Measurements from ENCODE around the gene TMEFF1. TPM values are rescaled to one million over a fixed set of nuclear protein-coding genes. Genes with fewer than 3 reads are reported as not detected.
"Not testable (repeated sequence)": the region's sequence is repeated elsewhere in the genome, so short reads cannot be mapped to it uniquely, and the experiment has no call there.

Gene TMEFF1
- total RNA-seq, 2 experiments from 2014 or later, result 0.24 to 0.95 TPM

DNA sequence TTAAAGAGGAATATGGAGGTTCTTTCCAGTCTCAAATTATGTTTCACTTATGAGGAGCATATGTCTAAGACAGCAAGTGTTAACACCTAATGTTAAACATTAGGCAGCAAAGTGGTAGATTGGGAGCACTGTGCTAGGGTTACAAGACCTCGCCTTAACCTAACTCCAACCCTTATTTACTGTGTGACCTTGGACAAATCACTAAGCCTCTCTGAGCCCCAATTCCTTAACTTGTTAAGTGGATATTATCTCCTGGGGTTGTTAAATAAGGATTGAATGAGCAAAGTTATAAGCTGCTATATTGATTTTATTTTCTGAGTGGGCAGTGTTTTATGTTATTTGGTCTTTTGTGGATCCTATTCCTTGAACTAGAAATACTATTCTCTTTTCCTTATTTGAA is 38.3 kb downstream of the TMEFF1 start:
- Mint-ChIP-seq H3K9me3 (no peaks in the 10 kb centered on the region), H3K36me3 (peaks cover 1% of the 10 kb centered on the region), H3K4me3 (no peak overlapping the region), H3K4me1 (ENCODE audit: low read depth) (no peaks in the 10 kb centered on the region), H3K27ac (no peak overlapping the region), H3K27me3 (peaks cover 2% of the 10 kb centered on the region)
- intact Hi-C loops (cut with micrococcal nuclease), result no loop called here
- CTCF ChIA-PET, result no interaction called here
- POLR2A ChIA-PET, result no interaction called here
- no peak for DNase-seq

DNA sequence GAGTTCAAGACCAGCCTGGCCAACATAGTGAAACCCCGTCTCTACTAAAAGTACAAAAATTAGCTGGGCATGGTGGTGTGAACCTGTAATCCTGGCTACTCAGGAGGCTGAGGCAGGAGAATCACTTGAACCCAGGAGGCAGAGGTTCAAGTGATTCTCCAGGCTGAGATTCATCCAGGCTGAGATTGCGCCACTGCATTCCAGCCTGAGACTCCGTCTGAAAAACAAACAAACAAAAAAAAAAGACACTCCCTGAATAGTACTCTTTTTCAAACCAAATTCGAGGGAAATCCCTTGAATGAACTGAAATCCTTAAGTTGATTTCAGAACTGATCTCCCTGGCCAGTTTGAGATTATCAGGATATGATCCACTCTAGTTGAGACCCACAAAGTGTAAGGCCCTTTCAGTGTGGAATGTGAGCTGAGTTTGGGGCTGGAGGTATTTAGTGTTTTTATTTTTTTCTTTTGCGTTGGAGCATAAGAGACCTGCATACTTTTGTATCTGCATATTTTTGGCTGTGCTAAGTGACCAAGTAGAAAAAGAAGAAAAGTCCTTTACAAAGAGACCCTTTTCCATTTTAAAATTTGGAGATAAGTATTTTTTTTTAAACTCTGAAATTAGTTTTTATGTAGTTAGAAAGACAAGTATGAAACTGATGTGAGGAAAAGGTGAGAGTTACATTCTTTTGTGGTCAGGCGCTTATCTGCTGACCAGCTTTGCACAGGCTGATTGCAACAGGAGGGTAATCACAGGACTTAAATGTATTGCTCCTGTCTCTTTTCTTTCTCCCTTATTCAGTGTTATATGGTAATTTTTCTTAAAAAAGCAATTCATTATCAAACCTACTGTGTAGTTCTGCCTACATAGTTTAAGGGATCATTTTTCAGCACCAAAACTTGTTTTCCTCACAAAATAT is 42.9 kb downstream of the TMEFF1 start:
- no peaks in the 10 kb centered on the region for H3K27me3 Mint-ChIP-seq
- intact Hi-C loops (cut with micrococcal nuclease), result no loop called here
- ChIA-PET POLR2A (no interaction called here), CTCF (interaction anchor here (1.6 to 2.0 kb wide), 2 partner anchors 10 kb away, joined by 7 to 9 read pairs; no protein-coding TSS in a partner anchor)
- H3K27ac Mint-ChIP-seq, result no peak overlapping the region
- no peak overlapping the region for H3K4me3 Mint-ChIP-seq
- no peaks in the 10 kb centered on the region for H3K9me3 Mint-ChIP-seq
- no peaks in the 10 kb centered on the region for H3K36me3 Mint-ChIP-seq
- no peak for DNase-seq
- H3K4me1 Mint-ChIP-seq (ENCODE audit: low read depth), result no peaks in the 10 kb centered on the region

DNA sequence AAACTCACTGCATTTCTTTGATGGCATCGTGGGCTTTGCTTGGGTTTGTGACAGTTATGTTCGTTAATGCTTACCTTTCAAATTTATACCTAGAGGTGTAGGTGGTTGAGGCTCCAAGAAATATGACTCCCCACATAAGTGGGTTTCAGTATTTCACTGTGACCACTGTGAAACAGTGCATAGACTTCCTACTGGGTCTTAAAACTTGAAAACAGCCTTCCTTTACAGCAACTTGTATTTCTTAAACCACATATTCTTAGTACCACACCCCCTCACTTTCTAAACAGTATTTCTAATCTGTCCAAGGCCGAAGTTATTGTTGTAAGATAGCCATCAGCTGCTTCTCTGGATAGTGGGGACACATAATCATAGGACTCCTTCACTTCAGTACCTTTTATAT is 48.3 kb downstream of the TMEFF1 start:
- CTCF ChIA-PET, result no interaction called here
- intact Hi-C loops (cut with micrococcal nuclease), result no loop called here
- Mint-ChIP-seq H3K27ac (no peak overlapping the region), H3K27me3 (no peaks in the 10 kb centered on the region), H3K9me3 (no peaks in the 10 kb centered on the region), H3K36me3 (no peaks in the 10 kb centered on the region), H3K4me1 (ENCODE audit: low read depth) (peaks cover 5% of the 10 kb centered on the region), H3K4me3 (no peak overlapping the region)
- POLR2A ChIA-PET, result no interaction called here
- DNase-seq, result no peak

DNA sequence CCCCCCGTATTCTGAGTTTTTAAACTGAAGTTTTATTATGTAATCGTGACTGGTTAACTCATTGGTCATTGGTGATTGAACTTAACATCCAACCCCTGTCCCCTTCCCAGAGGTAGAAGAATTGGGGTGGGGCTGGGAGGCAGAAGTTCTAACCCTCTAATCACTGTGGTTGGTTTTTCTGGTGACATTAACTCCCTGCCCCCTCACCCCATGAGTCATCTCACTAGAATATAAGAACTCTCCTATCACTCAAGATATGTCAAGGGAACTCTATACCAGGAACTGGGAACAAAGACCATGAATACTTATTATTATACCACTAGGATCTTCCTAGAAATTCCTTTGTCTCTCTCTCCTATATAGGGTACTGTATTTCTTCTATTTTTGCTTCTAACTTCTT is 52.6 kb downstream of the TMEFF1 start:
- POLR2A ChIA-PET, result no interaction called here
- H3K27ac Mint-ChIP-seq, result no peak overlapping the region

DNA sequence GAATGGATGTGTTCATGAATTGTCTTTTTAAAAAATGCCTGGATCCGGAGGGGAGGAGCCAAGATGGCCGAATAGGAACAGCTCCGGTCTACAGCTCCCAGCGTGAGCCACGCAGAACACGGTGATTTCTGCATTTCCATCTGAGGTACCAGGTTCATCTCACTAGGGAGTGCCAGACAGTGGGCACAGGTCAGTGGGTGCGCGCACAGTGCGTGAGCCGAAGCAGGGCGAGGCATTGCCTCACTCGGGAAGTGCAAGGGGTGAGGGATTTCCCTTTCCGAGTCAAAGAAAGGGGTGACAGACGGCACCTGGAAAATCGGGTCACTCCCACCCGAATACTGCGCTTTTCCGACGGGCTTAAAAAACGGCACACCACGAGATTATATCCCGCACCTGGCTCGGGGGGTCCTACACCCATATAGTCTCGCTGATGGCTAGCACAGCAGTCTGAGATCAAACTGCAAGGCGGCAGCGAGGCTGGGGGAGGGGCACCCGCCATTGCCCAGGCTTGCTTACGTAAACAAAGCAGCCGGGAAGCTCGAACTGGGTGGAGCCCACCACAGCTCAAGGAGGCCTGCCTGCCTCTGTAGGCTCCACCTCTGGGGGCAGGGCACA is 54.3 kb downstream of the TMEFF1 start:
- H3K36me3 Mint-ChIP-seq; POLR2A ChIA-PET; DNase-seq; H3K4me3 Mint-ChIP-seq; intact Hi-C loops (cut with micrococcal nuclease); H3K27ac Mint-ChIP-seq; H3K4me1 Mint-ChIP-seq (ENCODE audit: low read depth); H3K9me3 Mint-ChIP-seq; CTCF ChIA-PET; H3K27me3 Mint-ChIP-seq: not testable (repeated sequence)

More for the DNA sequence above, 52.6 kb downstream of the TMEFF1 start:
- no peaks in the 10 kb centered on the region for H3K27me3 Mint-ChIP-seq
- peaks cover 2% of the 10 kb centered on the region for H3K9me3 Mint-ChIP-seq
- no peak for DNase-seq
- H3K4me3 Mint-ChIP-seq, result no peak overlapping the region
- peaks cover 5% of the 10 kb centered on the region for H3K4me1 Mint-ChIP-seq (ENCODE audit: low read depth)
- CTCF ChIA-PET, result no interaction called here
- H3K36me3 Mint-ChIP-seq, result peaks cover 3% of the 10 kb centered on the region
- intact Hi-C loops (cut with micrococcal nuclease), result no loop called here

DNA sequence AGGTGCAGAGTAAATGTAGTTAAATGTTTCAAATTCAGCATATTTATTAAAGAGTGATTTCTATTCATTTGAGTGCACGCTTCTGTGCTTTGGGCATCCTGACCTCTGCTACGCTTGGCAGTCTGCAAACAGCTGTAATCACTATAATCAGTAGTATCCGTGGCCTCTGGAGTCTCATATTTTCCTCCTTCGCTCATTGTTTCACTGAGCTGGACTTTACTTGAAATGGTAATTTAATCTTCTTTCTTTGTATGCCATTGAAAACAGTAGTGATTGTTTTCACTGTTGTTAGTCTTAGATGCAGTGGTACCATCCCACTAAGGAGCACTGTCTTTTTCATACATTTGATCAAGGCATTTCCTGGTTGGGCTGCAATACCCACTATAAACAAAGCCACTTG is 61.5 kb downstream of the TMEFF1 start:
- Mint-ChIP-seq H3K4me1 (ENCODE audit: low read depth) (no peaks in the 10 kb centered on the region), H3K4me3 (no peak overlapping the region), H3K9me3 (peaks cover 2% of the 10 kb centered on the region), H3K27me3 (no peaks in the 10 kb centered on the region), H3K36me3 (no peaks in the 10 kb centered on the region), H3K27ac (no peak overlapping the region)
- ChIA-PET CTCF (no interaction called here), POLR2A (no interaction called here)
- intact Hi-C loops (cut with micrococcal nuclease), result no loop called here
- no peak for DNase-seq

DNA sequence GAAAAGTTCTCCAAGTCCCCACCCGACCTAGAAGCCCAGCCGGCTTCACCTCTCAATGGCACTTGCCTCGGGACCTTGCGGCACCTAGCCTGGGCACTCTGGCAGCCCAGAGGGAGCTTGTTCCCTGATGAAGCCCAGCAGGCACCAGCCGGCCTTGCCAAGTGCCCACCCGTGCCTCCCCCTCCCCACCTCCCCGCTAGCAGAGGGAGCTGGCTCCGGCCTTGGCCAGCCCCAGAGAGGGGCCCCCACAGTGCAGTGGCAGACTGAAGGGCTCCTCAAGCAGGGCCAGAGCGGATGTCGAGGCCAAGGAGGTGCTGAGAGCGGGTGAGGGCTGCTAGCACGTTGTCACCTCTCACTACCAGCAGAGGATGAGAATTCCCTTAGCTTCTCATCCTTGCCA is 67.4 kb downstream of the TMEFF1 start:
- ChIA-PET POLR2A (no interaction called here), CTCF (no interaction called here)
- Mint-ChIP-seq H3K27ac (no peak overlapping the region), H3K27me3 (no peaks in the 10 kb centered on the region), H3K36me3 (peaks cover 5% of the 10 kb centered on the region), H3K4me3 (no peak overlapping the region), H3K4me1 (ENCODE audit: low read depth) (no peaks in the 10 kb centered on the region), H3K9me3 (peaks cover 11% of the 10 kb centered on the region)
- intact Hi-C loops (cut with micrococcal nuclease), result no loop called here
- DNase-seq, result no peak

DNA sequence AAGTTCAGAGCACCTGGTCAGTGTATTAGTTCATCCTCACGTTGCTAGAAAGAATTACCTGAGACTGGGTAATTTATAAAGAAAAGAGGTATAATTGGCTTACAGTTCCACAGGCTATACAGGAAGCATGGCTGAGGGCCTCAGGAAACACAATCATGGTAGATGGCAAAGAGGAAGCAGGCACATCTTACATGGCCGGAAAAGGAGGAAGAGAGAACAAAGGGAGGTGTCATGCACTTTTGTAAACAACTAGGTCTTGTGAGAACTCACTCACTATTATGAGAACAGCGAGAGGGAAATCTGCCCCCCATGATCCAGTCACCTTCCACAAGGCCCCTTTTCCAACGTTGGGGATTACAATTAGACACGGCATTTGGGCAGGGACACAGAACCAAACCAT is 76.1 kb downstream of the TMEFF1 start:
- intact Hi-C loops (cut with micrococcal nuclease), result no loop called here
- H3K4me3 Mint-ChIP-seq, result no peak overlapping the region
- H3K27ac Mint-ChIP-seq, result no peak overlapping the region
- no peaks in the 10 kb centered on the region for H3K4me1 Mint-ChIP-seq (ENCODE audit: low read depth)
- H3K27me3 Mint-ChIP-seq, result no peaks in the 10 kb centered on the region
- H3K36me3 Mint-ChIP-seq, result peaks cover 5% of the 10 kb centered on the region
- peaks cover 17% of the 10 kb centered on the region for H3K9me3 Mint-ChIP-seq
- ChIA-PET POLR2A (no interaction called here), CTCF (interaction anchor here (1.2 kb wide), 1 partner anchor 42 kb away, joined by 3 read pairs; no protein-coding TSS in a partner anchor)
- DNase-seq, result no peak

DNA sequence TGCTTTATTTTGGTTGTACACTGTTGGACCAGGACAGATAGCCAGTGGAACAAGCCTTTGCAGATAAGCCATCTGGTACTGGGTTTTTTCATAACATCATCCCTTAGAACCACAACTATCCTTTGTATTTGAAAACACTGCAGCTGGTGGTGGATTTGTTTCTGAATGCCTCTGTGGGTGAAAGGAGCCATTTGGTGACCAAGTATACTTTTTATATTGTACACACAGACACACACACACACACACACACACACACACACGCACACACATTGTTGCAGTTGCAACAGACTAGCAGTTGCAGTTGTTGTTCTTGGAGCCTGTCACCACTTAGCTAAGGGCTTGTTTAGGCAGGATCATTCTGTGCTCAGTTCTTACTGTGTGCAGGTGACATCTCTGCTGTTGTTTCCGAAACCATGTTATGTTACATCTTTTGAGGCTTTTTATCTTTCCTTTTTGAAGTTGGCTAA is 82.0 kb downstream of the TMEFF1 start:
- intact Hi-C loops (cut with micrococcal nuclease), result no loop called here

DNA sequence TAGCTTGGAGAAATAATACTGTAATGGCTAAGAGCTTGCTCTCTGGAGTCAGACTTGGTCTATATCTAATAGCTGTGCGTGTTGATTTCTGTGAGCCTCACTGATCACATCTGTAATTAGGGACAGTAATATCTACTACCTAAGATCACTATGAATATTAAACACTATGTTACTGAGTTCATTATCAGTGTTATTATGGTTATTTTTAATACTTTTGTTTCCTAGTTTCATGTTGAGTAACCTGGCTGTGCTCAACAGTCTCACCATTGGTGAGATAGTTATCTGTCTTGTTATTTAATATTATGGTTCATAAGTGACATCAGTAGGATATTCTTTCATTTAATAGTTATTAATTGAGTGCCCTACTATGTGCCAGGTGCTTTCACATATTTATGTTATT is 82.5 kb downstream of the TMEFF1 start:
- no peak for DNase-seq
- H3K27ac Mint-ChIP-seq, result no peak overlapping the region
- no peaks in the 10 kb centered on the region for H3K9me3 Mint-ChIP-seq
- CTCF ChIA-PET, result interaction anchor here (1.5 kb wide), 1 partner anchor 13 kb away, joined by 3 read pairs; no protein-coding TSS in a partner anchor
- intact Hi-C loops (cut with micrococcal nuclease), result no loop called here
- no peaks in the 10 kb centered on the region for H3K36me3 Mint-ChIP-seq
- H3K4me1 Mint-ChIP-seq (ENCODE audit: low read depth), result no peaks in the 10 kb centered on the region
- no peaks in the 10 kb centered on the region for H3K27me3 Mint-ChIP-seq
- no peak overlapping the region for H3K4me3 Mint-ChIP-seq
- POLR2A ChIA-PET, result no interaction called here

More for the DNA sequence above, 82.0 kb downstream of the TMEFF1 start:
- Mint-ChIP-seq H3K9me3 (no peaks in the 10 kb centered on the region), H3K4me1 (ENCODE audit: low read depth) (no peaks in the 10 kb centered on the region), H3K27ac (no peak overlapping the region), H3K36me3 (no peaks in the 10 kb centered on the region), H3K4me3 (no peak overlapping the region), H3K27me3 (no peaks in the 10 kb centered on the region)
- DNase-seq, result no peak
- ChIA-PET CTCF (no interaction called here), POLR2A (no interaction called here)

DNA sequence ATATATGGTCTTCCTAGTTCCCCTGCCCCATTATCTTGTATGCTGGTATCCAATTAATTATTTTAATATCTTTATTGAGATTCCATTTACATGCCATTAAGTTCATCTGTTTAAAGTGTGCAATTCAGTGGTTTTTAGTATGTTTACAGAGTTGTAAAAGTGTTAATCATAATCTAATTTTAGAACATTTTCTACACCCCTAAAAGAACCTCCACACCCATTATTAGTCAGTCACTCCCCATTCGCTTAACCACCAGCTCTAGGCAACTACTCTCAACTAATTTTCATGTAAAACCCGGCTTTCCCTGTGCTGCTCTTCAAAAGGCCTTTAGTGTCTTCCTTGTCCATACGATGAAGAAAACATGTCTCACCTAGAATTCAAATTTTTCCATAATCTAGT is 84.1 kb downstream of the TMEFF1 start:
- Mint-ChIP-seq H3K27me3 (no peaks in the 10 kb centered on the region), H3K36me3 (no peaks in the 10 kb centered on the region), H3K4me1 (ENCODE audit: low read depth) (no peaks in the 10 kb centered on the region), H3K27ac (no peak overlapping the region), H3K4me3 (no peak overlapping the region), H3K9me3 (no peaks in the 10 kb centered on the region)
- POLR2A ChIA-PET, result no interaction called here
- DNase-seq, result no peak
- CTCF ChIA-PET, result interaction anchor here (1.5 kb wide), 1 partner anchor 15 kb away, joined by 3 read pairs; no protein-coding TSS in a partner anchor
- intact Hi-C loops (cut with micrococcal nuclease), result no loop called here

DNA sequence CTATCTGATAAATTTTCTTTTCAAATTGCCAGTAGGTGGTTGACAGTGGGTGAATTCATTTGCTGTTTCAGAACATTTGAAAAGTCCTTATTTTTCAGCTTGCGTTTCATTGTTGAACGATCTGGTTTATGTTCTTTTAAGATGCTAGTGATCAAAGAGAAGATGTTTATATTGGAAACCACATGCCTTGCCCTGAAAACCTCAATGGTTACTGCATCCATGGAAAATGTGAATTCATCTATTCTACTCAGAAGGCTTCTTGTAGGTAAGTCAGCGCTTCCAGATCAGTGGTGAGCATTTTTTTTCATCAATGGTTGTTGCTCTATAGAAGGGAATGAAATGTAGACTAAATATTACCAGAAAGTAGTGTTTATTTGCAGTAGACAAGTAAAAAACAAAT is 88.3 kb downstream of the TMEFF1 start:
- no peaks in the 10 kb centered on the region for H3K4me1 Mint-ChIP-seq (ENCODE audit: low read depth)
- H3K4me3 Mint-ChIP-seq, result no peak overlapping the region
- intact Hi-C loops (cut with micrococcal nuclease), result no loop called here
- POLR2A ChIA-PET, result no interaction called here
- no peak for DNase-seq
- H3K9me3 Mint-ChIP-seq, result no peaks in the 10 kb centered on the region
- H3K36me3 Mint-ChIP-seq, result no peaks in the 10 kb centered on the region
- CTCF ChIA-PET, result no interaction called here
- H3K27me3 Mint-ChIP-seq, result no peaks in the 10 kb centered on the region
- no peak overlapping the region for H3K27ac Mint-ChIP-seq

DNA sequence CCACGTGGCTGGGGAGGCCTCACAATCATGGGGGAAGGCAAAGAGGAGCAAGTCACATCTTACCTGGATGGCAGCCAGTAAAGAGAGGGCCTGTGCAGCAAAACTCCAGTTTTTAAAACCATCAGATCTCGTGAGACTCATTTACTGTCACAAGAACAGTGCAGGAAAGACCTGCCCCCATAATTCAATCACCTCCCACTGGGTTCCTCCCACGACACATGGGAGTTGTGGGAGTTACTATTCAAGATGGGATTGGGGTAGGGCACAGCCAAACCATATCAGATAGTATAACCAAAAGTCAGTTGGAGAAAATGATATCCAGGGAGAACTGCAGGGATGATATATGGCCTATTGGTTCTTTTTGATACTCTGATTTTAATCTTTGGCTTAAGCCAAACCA is 94.9 kb downstream of the TMEFF1 start:
- Mint-ChIP-seq H3K4me3 (no peak overlapping the region), H3K36me3 (no peaks in the 10 kb centered on the region), H3K4me1 (ENCODE audit: low read depth) (no peaks in the 10 kb centered on the region), H3K27me3 (no peaks in the 10 kb centered on the region), H3K9me3 (no peaks in the 10 kb centered on the region), H3K27ac (no peak overlapping the region)
- ChIA-PET POLR2A (no interaction called here), CTCF (interaction anchor here (1.3 kb wide), 1 partner anchor 34 kb away, joined by 3 read pairs; no protein-coding TSS in a partner anchor)
- no peak for DNase-seq
- intact Hi-C loops (cut with micrococcal nuclease), result no loop called here

Measured in activated CD4-positive, alpha-beta memory T cell treated with anti-CD3 and anti-CD28 coated beads for 36 hours (primary cell).